HepG2 (cell line): ENCODE results near the gene FIZ1. TPM values are rescaled to one million over a fixed set of nuclear protein-coding genes. Genes with fewer than 3 reads are reported as not detected.

Experiments used
- ATAC-seq: fragments of 200-7000 bp; cut with Tn5 transposase; 3 replicates; pipeline ENCODE4 v1.9.1; 2020; ENCODE audit warnings: mild to moderate bottlenecking, moderate library complexity
- BruUV-seq: library from RNA; stranded (reverse); fragments of 400-500 nt; replicated peaks from 2 replicates; lab custom pipeline; 2021; lab: Mats Ljungman, UMichigan
- CTCF ChIA-PET: fragments of 300-600 bp; formaldehyde crosslinking; extraction: SDS; loops from one replicate; lab custom pipeline; 2021; ENCODE audit warnings: low total read pairs, inconsistent platforms, low intra/inter-chr PET ratio; lab: Yijun Ruan, JAX
- POLR2A ChIA-PET: fragments of 350-600 bp; sonication (Branson Sonifier 250); formaldehyde crosslinking; loops from one replicate; lab custom pipeline; 2020; ENCODE audit warnings: antibody characterized with exemption, inconsistent platforms; lab: Yijun Ruan, JAX
- DNase-seq: peaks from one replicate; pipeline ENCODE4 v3.0.0-alpha.2; 2015; ENCODE audit warnings: low spot score
- FAIRE-seq: peaks from 3 replicates; lab custom pipeline; 2011; peaks lifted over from hg19 to GRCh38; lab: Jason Lieb, UNC
- H2AFZ ChIP-seq: one replicate; pipeline ENCODE4 v1.6.1; 2011; ENCODE audit warnings: low read length, inconsistent platforms
- H3K27ac ChIP-seq: fragments of 300-600 bp; 3 replicates; pipeline ENCODE4 v1.8.0; 2011; ENCODE audit warnings: mixed run types, mild to moderate bottlenecking, mixed read lengths, low read length, inconsistent platforms; ENCODE audit not compliant: insufficient read depth; ENCODE audit errors: extremely low read length
- H3K27me3 ChIP-seq, 2 experiments: fragments of 200-600 bp in 1 of 2; 2 replicates in 1 of 2; 3 replicates in 1 of 2; pipeline versions ENCODE4 v1.6.0 to v1.8.0; 2011; ENCODE audit warnings: low read length in 2 of 2, mild to moderate bottlenecking in 2 of 2, moderate library complexity in 2 of 2, inconsistent platforms in 1 of 2; ENCODE audit not compliant: insufficient read depth in 2 of 2, control insufficient read depth in 1 of 2
- H3K36me3 ChIP-seq, 2 experiments: fragments of 200-600 bp in 1 of 2; replicated peaks in 1 of 2; 2 replicates in 1 of 2; 3 replicates in 1 of 2; pipeline versions ENCODE4 v1.5.1 to v1.8.0; 2011; ENCODE audit warnings: low read length in 2 of 2, inconsistent platforms in 1 of 2; ENCODE audit not compliant: insufficient read depth in 2 of 2, control insufficient read depth in 1 of 2
- H3K4me1 ChIP-seq: 2 replicates; pipeline ENCODE4 v1.5.1; 2012; ENCODE audit warnings: low read length, inconsistent platforms; ENCODE audit not compliant: insufficient read depth
- H3K4me2 ChIP-seq: 2 replicates; pipeline ENCODE4 v1.6.0; 2011; ENCODE audit warnings: low read depth, low read length, inconsistent platforms
- H3K4me3 ChIP-seq, 3 experiments: fragments of 200-600 bp in 1 of 3; sonication (generic), shearing (Covaris generic) in 1 of 3; replicated peaks in 1 of 3; 2 replicates each; pipeline ENCODE4 v1.5.1; 2011 to 2016; ENCODE audit warnings: low read length in 3 of 3, inconsistent platforms in 2 of 3, low read depth in 2 of 3, mild to moderate bottlenecking in 2 of 3, control low read depth in 1 of 3, mixed read lengths in 1 of 3; ENCODE audit not compliant: insufficient read depth in 1 of 3
- H3K79me2 ChIP-seq: one replicate; pipeline ENCODE4 v1.6.1; 2011; ENCODE audit warnings: low read length, inconsistent platforms; ENCODE audit not compliant: insufficient read depth
- H3K9ac ChIP-seq: 2 replicates; pipeline ENCODE4 v1.6.0; 2011; ENCODE audit warnings: mild to moderate bottlenecking, low read depth, low read length, inconsistent platforms; ENCODE audit not compliant: insufficient read depth
- H3K9me3 ChIP-seq: 2 replicates; pipeline ENCODE4 v1.5.1; 2012; ENCODE audit warnings: mild to moderate bottlenecking, low read length
- H4K20me1 ChIP-seq: 2 replicates; pipeline ENCODE4 v1.6.0; 2011; ENCODE audit warnings: inconsistent platforms, mild to moderate bottlenecking, low read length, moderate library complexity; ENCODE audit not compliant: insufficient read depth
- CAMTA2 ChIP-seq: sonication (generic); formaldehyde crosslinking; IDR thresholded peaks from 2 replicates; pipeline ENCODE4 v1.4.0; 2020; ENCODE audit warnings: mild to moderate bottlenecking, missing genetic modification reagents, borderline replicate concordance
- CBX5 ChIP-seq: sonication (generic); formaldehyde crosslinking; IDR thresholded peaks from 2 replicates; pipeline ENCODE4 v1.4.0; 2020; ENCODE audit warnings: missing genetic modification reagents, borderline replicate concordance
- CEBPG ChIP-seq: IDR thresholded peaks from 2 replicates; pipeline ENCODE4 v1.6.1; 2016
- EED ChIP-seq: sonication (generic); formaldehyde crosslinking; IDR thresholded peaks from 2 replicates; pipeline ENCODE4 v1.5.0; 2020; ENCODE audit warnings: mild to moderate bottlenecking, missing genetic modification reagents
- FLYWCH1 ChIP-seq: sonication (generic); formaldehyde crosslinking; IDR thresholded peaks from 2 replicates; pipeline ENCODE4 v1.8.1; 2023; ENCODE audit warnings: mild to moderate bottlenecking, missing genetic modification reagents
- GFI1 ChIP-seq: sonication (generic); formaldehyde crosslinking; IDR thresholded peaks from 2 replicates; pipeline ENCODE4 v1.5.0; 2020; ENCODE audit warnings: missing genetic modification reagents, mild to moderate bottlenecking, borderline replicate concordance
- GLI4 ChIP-seq: sonication (generic); formaldehyde crosslinking; IDR thresholded peaks from 2 replicates; pipeline ENCODE4 v1.5.1; 2020; ENCODE audit warnings: missing genetic modification reagents, mild to moderate bottlenecking, moderate library complexity, borderline replicate concordance
- HHEX ChIP-seq: IDR thresholded peaks from 2 replicates; pipeline ENCODE4 v1.6.1; 2016; ENCODE audit warnings: control low read depth
- KDM5A ChIP-seq: fragments of 200-600 bp; sonication (generic); IDR thresholded peaks from 2 replicates; pipeline ENCODE4 v1.7.0; 2018; ENCODE audit warnings: antibody characterized with exemption, mild to moderate bottlenecking, low read length, borderline replicate concordance
- MAFF ChIP-seq: IDR thresholded peaks from 2 replicates; pipeline ENCODE4 v1.6.1; 2011; ENCODE audit warnings: low read depth, low read length, improper control_type of control experiment
- NFE2L1 ChIP-seq: sonication (generic); formaldehyde crosslinking; IDR thresholded peaks from 2 replicates; pipeline ENCODE4 v1.4.0; 2020; ENCODE audit warnings: missing genetic modification reagents, mild to moderate bottlenecking, borderline replicate concordance
- NFIC ChIP-seq: IDR thresholded peaks from 2 replicates; pipeline ENCODE4 v1.6.1; 2012; ENCODE audit warnings: mild to moderate bottlenecking, low read length, inconsistent platforms
- PTBP1 ChIP-seq: fragments of 200-400 bp; formaldehyde crosslinking; IDR thresholded peaks from 2 replicates; pipeline ENCODE4 v1.6.1; 2018; ENCODE audit warnings: low read length, low read depth; ENCODE audit not compliant: poor library complexity, severe bottlenecking
- RARG ChIP-seq: sonication (generic); formaldehyde crosslinking; IDR thresholded peaks from 2 replicates; pipeline ENCODE4 v1.4.0; 2020; ENCODE audit warnings: low read depth, mild to moderate bottlenecking, missing genetic modification reagents
- RORA ChIP-seq: sonication (generic); formaldehyde crosslinking; IDR thresholded peaks from 2 replicates; pipeline ENCODE4 v1.5.0; 2020; ENCODE audit warnings: mild to moderate bottlenecking, missing genetic modification reagents, moderate library complexity
- SAP130 ChIP-seq: IDR thresholded peaks from 2 replicates; pipeline ENCODE4 v1.6.1; 2016; ENCODE audit warnings: low read depth
- ZC3H4 ChIP-seq: sonication (generic); formaldehyde crosslinking; IDR thresholded peaks from 2 replicates; pipeline ENCODE4 v1.4.0; 2020; ENCODE audit warnings: missing genetic modification reagents, borderline replicate concordance
- ZMYM3 ChIP-seq: sonication (generic); formaldehyde crosslinking; IDR thresholded peaks from 2 replicates; pipeline ENCODE4 v1.5.1; 2020; ENCODE audit warnings: mild to moderate bottlenecking, missing genetic modification reagents
- ZNF460 ChIP-seq: sonication (generic); formaldehyde crosslinking; IDR thresholded peaks from 2 replicates; pipeline ENCODE4 v1.5.1; 2020; ENCODE audit warnings: missing genetic modification reagents, mild to moderate bottlenecking, borderline replicate concordance
- ZNF878 ChIP-seq: sonication (generic); formaldehyde crosslinking; IDR thresholded peaks from 2 replicates; pipeline ENCODE4 v1.8.1; 2023; ENCODE audit warnings: mild to moderate bottlenecking, missing genetic modification reagents, moderate library complexity
- WGBS: methylation state at CpG from one replicate; pipeline ENCODE4 v1.1.6; 2017; ENCODE audit warnings: low lambda C conversion rate; 5-methylcytosine and 5-hydroxymethylcytosine counted together
- in situ Hi-C: cut with HindIII; loops from 2 replicates; pipeline ENCODE4 v1.10.0; 2017; ENCODE audit warnings: low pct_unique_long_range_greater_than_20kb; ENCODE audit not compliant: extremely low pct_ligation_motif_present
- intact Hi-C: fragments of 100-400 bp; cut with micrococcal nuclease; formaldehyde crosslinking; loops from one replicate; pipeline ENCODE4 v1.10.0; 2022; ENCODE audit not compliant: unreplicated experiment
- polyA plus RNA-seq, 8 experiments: library from polyadenylated mRNA; depleted of rRNA in 3 of 8; stranded (reverse) in 7 of 8; unstranded in 1 of 8; fragments of >200 nt; fragmentation: Illumina TruSeq in 4 of 8; extraction: Trizol in 4 of 8; gene quantifications; 2 replicates each; pipeline versions ENCODE4 v1.2.1 to v1.2.3, GENCODE V29; 2011 to 2016; ENCODE audit warnings: low read depth in 4 of 8, missing spikeins in 1 of 8, mixed read lengths in 1 of 8; ENCODE audit not compliant: insufficient read depth in 1 of 8
- total RNA-seq, 5 experiments: library from RNA; depleted of rRNA; stranded (reverse); fragments of >200 nt; fragmentation: Illumina TruSeq; extraction: Trizol; gene quantifications; 2 replicates each; pipeline ENCODE4 v1.2.3, GENCODE V29; 2016; ENCODE audit warnings: low read depth in 1 of 5
- TF ChIP-seq, protein P1 (sequence below): sonication (generic); formaldehyde crosslinking; conservative IDR thresholded peaks from 2 replicates; pipeline ENCODE4 v1.4.0; 2020; ENCODE audit warnings: missing genetic modification reagents
- TF ChIP-seq, protein P2 (sequence below): sonication (generic); formaldehyde crosslinking; IDR thresholded peaks from 2 replicates; pipeline ENCODE4 v1.4.0; 2020; ENCODE audit warnings: missing genetic modification reagents
- TF ChIP-seq, protein P3 (sequence below): IDR thresholded peaks from 2 replicates; pipeline ENCODE4 v1.6.1; 2018; ENCODE audit warnings: missing genetic modification reagents, mild to moderate bottlenecking, missing compliant biosample characterization

FIZ1 gene
- total and polyA plus RNA-seq, 2 of the 13 experiments (the other 11 are each of a cell fraction or from before 2014, with no cell fraction given), result 3.6 to 5.9 TPM

DNA sequence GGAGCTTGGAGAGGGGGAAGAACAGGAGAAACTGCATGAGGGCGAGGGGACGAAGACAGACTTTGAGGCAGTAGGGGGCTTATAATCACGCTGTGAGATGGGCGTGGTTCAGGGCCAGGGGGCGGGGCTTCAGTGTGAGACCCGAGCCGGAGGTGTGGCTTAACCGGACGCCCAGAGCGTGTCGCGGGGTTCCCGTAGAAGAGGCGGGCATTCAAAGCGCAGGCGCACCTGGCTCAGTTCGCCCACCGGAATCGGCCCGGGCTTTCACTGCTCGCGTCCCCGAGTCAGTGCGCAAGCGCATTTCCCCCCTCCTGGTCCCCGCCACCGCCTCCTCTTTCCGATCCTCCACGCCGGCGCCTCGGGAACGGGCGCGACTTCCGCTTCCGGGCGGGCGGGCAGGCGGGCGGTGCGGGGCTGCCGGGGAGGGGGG lies 5.9 kb upstream of the FIZ1 start:
- intact Hi-C loops (loop anchor here (10.0 kb wide), 1 partner anchor 50 kb away; no protein-coding TSS in a partner anchor), in situ Hi-C loops (loop anchor here (5.0 kb wide), 1 partner anchor 88 kb away; no protein-coding TSS in a partner anchor)
- Histone ChIP-seq H3K4me3 (peak overlapping the region; percentile 51 to 85 (median 84); a peak in 4 of 6 replicates), H3K36me3 (peaks cover 0 to 2% of the 10 kb centered on the region in 2 experiments; a peak in 1 of 5 replicates), H2AFZ (no peak overlapping the region), H3K9ac (peak overlapping the region; percentile 84), H3K9me3 (no peaks in the 10 kb centered on the region), H4K20me1 (no peaks in the 10 kb centered on the region), H3K27me3 (no peaks in the 10 kb centered on the region; a peak in 1 of 5 replicates), H3K27ac (peak overlapping the region; percentile 81), H3K4me2 (peak overlapping the region; percentile 97), H3K4me1 (peaks cover 50% of the 10 kb centered on the region), H3K79me2 (peaks cover 15% of the 10 kb centered on the region)
- ChIA-PET POLR2A (interaction anchor here (0.8 to 2.8 kb wide), 11 partner anchors 9 to 346 kb away, joined by 3 to 23 read pairs (median 4); partner anchors contain the start of genes ISOC2, PPP6R1, U2AF2 and ZNF784), CTCF (interaction anchor here (0.9 to 3.0 kb wide), 2 partner anchors 26 to 88 kb away, joined by 3 to 25 read pairs; no protein-coding TSS in a partner anchor)
- FAIRE-seq, result peak; percentile 60
- WGBS, result 0% methylated on average over 5 of the region's 43 CpGs
- peak; percentile 77 for ATAC-seq
- BruUV-seq, result no TSS peak
- DNase-seq, result peak; percentile 95
- TF ChIP-seq RARG (no peak), ZNF460 (CRISPR knock-in tag) (no peak), GLI4 (no peak), SAP130 (no peak; the same call in 1 of the 2 replicates), EED (CRISPR knock-in tag) (no peak), KDM5A (no peak), GFI1 (CRISPR knock-in tag) (no peak), HHEX (no peak), CEBPG (no peak), NFE2L1 (no peak), ZC3H4 (CRISPR knock-in tag) (no peak), CBX5 (CRISPR knock-in tag) (no peak), ZNF878 (CRISPR knock-in tag) (no peak), MAFF (no peak), PTBP1 (no peak), CAMTA2 (CRISPR knock-in tag) (no peak), NFIC (no peak), ZMYM3 (CRISPR knock-in tag) (no peak), FLYWCH1 (CRISPR knock-in tag) (no peak), RORA (no peak)
- TF ChIP-seq, protein P1, sequence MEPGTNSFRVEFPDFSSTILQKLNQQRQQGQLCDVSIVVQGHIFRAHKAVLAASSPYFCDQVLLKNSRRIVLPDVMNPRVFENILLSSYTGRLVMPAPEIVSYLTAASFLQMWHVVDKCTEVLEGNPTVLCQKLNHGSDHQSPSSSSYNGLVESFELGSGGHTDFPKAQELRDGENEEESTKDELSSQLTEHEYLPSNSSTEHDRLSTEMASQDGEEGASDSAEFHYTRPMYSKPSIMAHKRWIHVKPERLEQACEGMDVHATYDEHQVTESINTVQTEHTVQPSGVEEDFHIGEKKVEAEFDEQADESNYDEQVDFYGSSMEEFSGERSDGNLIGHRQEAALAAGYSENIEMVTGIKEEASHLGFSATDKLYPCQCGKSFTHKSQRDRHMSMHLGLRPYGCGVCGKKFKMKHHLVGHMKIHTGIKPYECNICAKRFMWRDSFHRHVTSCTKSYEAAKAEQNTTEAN, result no peak
- TF ChIP-seq, protein P2, sequence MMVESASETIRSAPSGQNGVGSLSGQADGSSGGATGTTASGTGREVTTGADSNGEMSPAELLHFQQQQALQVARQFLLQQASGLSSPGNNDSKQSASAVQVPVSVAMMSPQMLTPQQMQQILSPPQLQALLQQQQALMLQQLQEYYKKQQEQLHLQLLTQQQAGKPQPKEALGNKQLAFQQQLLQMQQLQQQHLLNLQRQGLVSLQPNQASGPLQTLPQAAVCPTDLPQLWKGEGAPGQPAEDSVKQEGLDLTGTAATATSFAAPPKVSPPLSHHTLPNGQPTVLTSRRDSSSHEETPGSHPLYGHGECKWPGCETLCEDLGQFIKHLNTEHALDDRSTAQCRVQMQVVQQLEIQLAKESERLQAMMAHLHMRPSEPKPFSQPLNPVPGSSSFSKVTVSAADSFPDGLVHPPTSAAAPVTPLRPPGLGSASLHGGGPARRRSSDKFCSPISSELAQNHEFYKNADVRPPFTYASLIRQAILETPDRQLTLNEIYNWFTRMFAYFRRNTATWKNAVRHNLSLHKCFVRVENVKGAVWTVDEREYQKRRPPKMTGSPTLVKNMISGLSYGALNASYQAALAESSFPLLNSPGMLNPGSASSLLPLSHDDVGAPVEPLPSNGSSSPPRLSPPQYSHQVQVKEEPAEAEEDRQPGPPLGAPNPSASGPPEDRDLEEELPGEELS (CRISPR knock-in tag), result no peak
- TF ChIP-seq, protein P3, sequence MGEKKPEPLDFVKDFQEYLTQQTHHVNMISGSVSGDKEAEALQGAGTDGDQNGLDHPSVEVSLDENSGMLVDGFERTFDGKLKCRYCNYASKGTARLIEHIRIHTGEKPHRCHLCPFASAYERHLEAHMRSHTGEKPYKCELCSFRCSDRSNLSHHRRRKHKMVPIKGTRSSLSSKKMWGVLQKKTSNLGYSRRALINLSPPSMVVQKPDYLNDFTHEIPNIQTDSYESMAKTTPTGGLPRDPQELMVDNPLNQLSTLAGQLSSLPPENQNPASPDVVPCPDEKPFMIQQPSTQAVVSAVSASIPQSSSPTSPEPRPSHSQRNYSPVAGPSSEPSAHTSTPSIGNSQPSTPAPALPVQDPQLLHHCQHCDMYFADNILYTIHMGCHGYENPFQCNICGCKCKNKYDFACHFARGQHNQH (CRISPR knock-in tag), result 0 out of 2 replicates have a peak, but pooled peaks have one; percentile 30
